Neural progenitor cell (in vitro differentiated cells): Measurements from ENCODE around the gene DSCAML1.

ENCODE experiments used
- CTCF ChIP-seq: fragments of 200-600 bp; sonication (generic); IDR thresholded peaks from 2 replicates; pipeline ENCODE4 v1.5.1; 2017; ENCODE audit warnings: antibody characterized with exemption, mild to moderate bottlenecking
- EZH2 ChIP-seq: fragments of 200-600 bp; sonication (generic); IDR thresholded peaks from 2 replicates; pipeline ENCODE4 v1.6.1; 2017; ENCODE audit warnings: antibody characterized with exemption, mild to moderate bottlenecking, moderate library complexity
- EZH2phosphoT487 ChIP-seq: fragments of 200-600 bp; sonication (generic); IDR thresholded peaks from 2 replicates; pipeline ENCODE4 v1.6.1; 2017; ENCODE audit warnings: antibody characterized with exemption

- TF ChIP-seq CTCF (no peak), EZH2phosphoT487 (no peak), EZH2 (no peak)
These were observed 154.6 kb downstream of the DSCAML1 start for GRCh38 chr11:117642396-117642795.
